CD4-positive, alpha-beta T cell (primary cell): ENCODE results near the gene DMRT3. TPM values are rescaled to one million over a fixed set of nuclear protein-coding genes. Genes with fewer than 3 reads are reported as not detected.

Source experiments
- ATAC-seq: fragments of 200-7000 bp; cut with Tn5 transposase; one replicate; pipeline ENCODE4 v1.10.0; 2022; ENCODE audit warnings: mild to moderate bottlenecking; ENCODE audit not compliant: poor library complexity
- CTCF ChIA-PET: fragments of 350-600 bp; sonication (Branson Sonifier 250); formaldehyde crosslinking; loops from one replicate; lab custom pipeline; 2021; ENCODE audit warnings: antibody characterized with exemption, inconsistent platforms; lab: Charles Lee
- POLR2A ChIA-PET: fragments of 350-600 bp; sonication (Branson Sonifier 250); formaldehyde crosslinking; loops from one replicate; lab custom pipeline; 2021; ENCODE audit warnings: antibody characterized with exemption, inconsistent platforms; lab: Charles Lee
- DNase-seq, 14 experiments: peaks; one replicate each; pipeline ENCODE4 v3.0.0-alpha.2; 2013 to 2020; ENCODE audit warnings: mixed read lengths in 2 of 14
- H3K27ac ChIP-seq, 2 donors: one replicate each; pipeline versions ENCODE4 v1.5.1 to v1.7.0; 2013; ENCODE audit warnings: low read length in 2 of 2, low read depth in 1 of 2, mild to moderate bottlenecking in 1 of 2
- H3K27me3 ChIP-seq, 2 experiments: 1 replicate in 1 of 2; 2 replicates in 1 of 2; pipeline versions ENCODE4 v1.6.1 to v1.7.0; 2013; ENCODE audit warnings: low read length in 2 of 2, control low read depth in 1 of 2, mild to moderate bottlenecking in 1 of 2, moderate library complexity in 1 of 2; ENCODE audit not compliant: insufficient read depth in 2 of 2, control insufficient read depth in 1 of 2
- H3K36me3 ChIP-seq: one replicate; pipeline ENCODE4 v1.6.1; 2013; ENCODE audit warnings: low read length, control low read depth; ENCODE audit not compliant: insufficient read depth
- H3K4me1 ChIP-seq: one replicate; pipeline ENCODE4 v1.6.1; 2013; ENCODE audit warnings: low read length, control low read depth; ENCODE audit not compliant: insufficient read depth
- H3K4me3 ChIP-seq: one replicate; pipeline ENCODE4 v1.5.1; 2013; ENCODE audit warnings: mild to moderate bottlenecking, low read length, moderate library complexity
- H3K9me3 ChIP-seq, 2 experiments: 1 replicate in 1 of 2; 2 replicates in 1 of 2; pipeline versions ENCODE4 v1.6.1 to v1.7.0; 2013; ENCODE audit warnings: low read length in 2 of 2, mild to moderate bottlenecking in 2 of 2, control low read depth in 1 of 2, moderate library complexity in 1 of 2; ENCODE audit not compliant: control insufficient read depth in 1 of 2, insufficient read depth in 1 of 2
- H3K27ac Mint-ChIP-seq: one replicate; pipeline ENCODE4 v1.8.0; 2020; ENCODE audit warnings: mixed read lengths
- H3K27me3 Mint-ChIP-seq: one replicate; pipeline ENCODE4 v1.8.0; 2021; ENCODE audit warnings: mixed read lengths
- H3K36me3 Mint-ChIP-seq: one replicate; pipeline ENCODE4 v1.8.0; 2021; ENCODE audit warnings: low read depth, mixed read lengths
- H3K4me1 Mint-ChIP-seq: one replicate; pipeline ENCODE4 v1.8.0; 2021; ENCODE audit warnings: low read depth, mixed read lengths
- H3K4me3 Mint-ChIP-seq: one replicate; pipeline ENCODE4 v1.8.0; 2020; ENCODE audit warnings: mild to moderate bottlenecking, mixed read lengths
- H3K9me3 Mint-ChIP-seq: one replicate; pipeline ENCODE4 v1.8.0; 2020; ENCODE audit warnings: mixed read lengths
- intact Hi-C, 2 experiments: fragments of 100-400 bp; cut with DNase I in 1 of 2; cut with micrococcal nuclease in 1 of 2; formaldehyde crosslinking; loops; one replicate each; pipeline versions ENCODE4 v1.15.1 to v1.9.0; 2023 to 2025; cut with DNase I, micrococcal nuclease
- total RNA-seq, 174 experiments: library from RNA in 2 of 174; stranded (reverse) in 2 of 174; gene quantifications; one replicate each; pipeline ENCODE4 v1.2.3 and lab custom pipeline; 2021 to 2026
- TF ChIP-seq, protein P1 (sequence below): fragments of 200-600 bp; IDR thresholded peaks from one replicate; pipeline ENCODE4 v1.8.0; 2022; ENCODE audit warnings: antibody characterized with exemption, mild to moderate bottlenecking

DMRT3 gene
- total RNA-seq, 2 experiments from 2014 or later = not detected

DNA sequence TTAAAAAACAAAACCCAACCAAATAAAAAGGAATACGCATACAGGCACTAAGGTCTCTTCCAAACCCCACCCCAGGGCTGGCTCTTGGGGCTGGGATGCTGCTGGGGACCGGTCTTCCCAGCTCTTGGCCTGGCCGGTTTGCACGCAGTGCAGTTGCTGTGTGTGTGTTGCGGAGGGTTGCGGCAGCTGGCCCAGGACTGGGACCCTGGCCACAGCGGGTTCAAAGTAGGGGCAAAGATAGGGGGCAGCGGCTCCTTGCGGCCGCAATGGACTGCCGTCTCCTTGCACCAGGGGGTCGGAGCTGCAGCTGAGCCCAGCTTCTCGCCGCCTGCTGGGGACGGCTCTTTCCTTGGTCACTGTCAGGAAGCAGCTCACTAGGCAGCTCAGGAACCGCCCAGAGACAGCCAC, 5.0 kb downstream of the DMRT3 start:
- Histone ChIP-seq H3K27me3 (peaks cover 56 to 85% of the 10 kb centered on the region in 2 experiments), H3K4me3 (no peak overlapping the region), H3K4me1 (peaks cover 3% of the 10 kb centered on the region), H3K27ac (no peak overlapping the region), H3K9me3 (peaks cover 0 to 11% of the 10 kb centered on the region in 2 experiments), H3K36me3 (no peaks in the 10 kb centered on the region)
- H3K9me3 Mint-ChIP-seq = no peaks in the 10 kb centered on the region
- CTCF ChIA-PET = interaction anchor here (0.9 kb wide), 1 partner anchor 9 kb away, joined by 3 read pairs; no protein-coding TSS in a partner anchor
- no peak overlapping the region for H3K27ac Mint-ChIP-seq
- intact Hi-C loops = no loop called here
- DNase-seq = no peak
- TF ChIP-seq, protein P1, sequence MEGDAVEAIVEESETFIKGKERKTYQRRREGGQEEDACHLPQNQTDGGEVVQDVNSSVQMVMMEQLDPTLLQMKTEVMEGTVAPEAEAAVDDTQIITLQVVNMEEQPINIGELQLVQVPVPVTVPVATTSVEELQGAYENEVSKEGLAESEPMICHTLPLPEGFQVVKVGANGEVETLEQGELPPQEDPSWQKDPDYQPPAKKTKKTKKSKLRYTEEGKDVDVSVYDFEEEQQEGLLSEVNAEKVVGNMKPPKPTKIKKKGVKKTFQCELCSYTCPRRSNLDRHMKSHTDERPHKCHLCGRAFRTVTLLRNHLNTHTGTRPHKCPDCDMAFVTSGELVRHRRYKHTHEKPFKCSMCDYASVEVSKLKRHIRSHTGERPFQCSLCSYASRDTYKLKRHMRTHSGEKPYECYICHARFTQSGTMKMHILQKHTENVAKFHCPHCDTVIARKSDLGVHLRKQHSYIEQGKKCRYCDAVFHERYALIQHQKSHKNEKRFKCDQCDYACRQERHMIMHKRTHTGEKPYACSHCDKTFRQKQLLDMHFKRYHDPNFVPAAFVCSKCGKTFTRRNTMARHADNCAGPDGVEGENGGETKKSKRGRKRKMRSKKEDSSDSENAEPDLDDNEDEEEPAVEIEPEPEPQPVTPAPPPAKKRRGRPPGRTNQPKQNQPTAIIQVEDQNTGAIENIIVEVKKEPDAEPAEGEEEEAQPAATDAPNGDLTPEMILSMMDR = no peak
- H3K36me3 Mint-ChIP-seq = no peaks in the 10 kb centered on the region
- no peaks in the 10 kb centered on the region for H3K4me1 Mint-ChIP-seq
- POLR2A ChIA-PET = interaction anchor here (0.6 kb wide), 1 partner anchor 1922 kb away, joined by 3 read pairs; no protein-coding TSS in a partner anchor
- peaks cover 87% of the 10 kb centered on the region for H3K27me3 Mint-ChIP-seq
- no peak overlapping the region for H3K4me3 Mint-ChIP-seq
- ATAC-seq = no peak

DNA sequence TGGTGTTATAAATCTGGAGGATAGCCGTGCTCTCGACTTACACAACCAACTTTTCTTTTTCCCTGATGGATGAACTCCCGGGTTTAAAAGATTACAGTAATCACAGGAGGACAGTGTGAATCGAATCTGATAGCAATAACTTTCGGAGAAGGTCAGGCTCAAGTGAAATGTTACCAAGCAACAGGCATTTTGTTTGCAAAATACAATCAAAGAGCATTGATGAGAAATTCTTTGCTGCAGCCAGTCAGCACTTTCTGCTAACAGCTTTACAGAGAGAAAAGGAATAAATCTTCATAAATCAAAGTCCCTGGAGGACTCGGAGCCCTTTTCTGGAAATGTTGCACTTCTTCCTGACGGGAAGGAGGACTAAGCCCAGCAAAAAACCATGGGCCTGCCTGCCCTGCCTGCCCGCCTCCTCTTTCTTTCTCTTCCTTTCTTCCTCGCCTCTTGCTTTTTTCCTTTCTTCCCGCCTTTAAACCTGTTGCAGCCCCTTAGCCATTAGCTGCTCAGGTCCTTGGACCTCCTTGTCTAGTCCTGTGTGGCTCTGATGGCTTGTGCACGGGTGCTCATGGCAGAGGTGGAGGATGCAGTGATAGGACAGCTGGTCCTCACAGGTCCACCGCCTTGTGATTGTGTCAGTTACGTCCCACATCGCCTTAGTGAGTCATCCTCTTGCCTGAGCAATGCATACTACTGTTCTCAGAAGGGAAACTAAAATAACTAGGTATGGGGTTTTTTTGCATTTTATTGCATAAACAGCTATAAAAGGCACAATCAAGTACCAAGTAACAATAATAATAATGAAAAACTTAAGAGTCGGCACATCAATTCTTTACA, 6.2 kb downstream of the DMRT3 start:
- ATAC-seq (no peak), DNase-seq (no peak)
- Mint-ChIP-seq H3K4me3 (no peak overlapping the region), H3K9me3 (no peaks in the 10 kb centered on the region), H3K4me1 (no peaks in the 10 kb centered on the region), H3K27ac (no peak overlapping the region), H3K36me3 (no peaks in the 10 kb centered on the region), H3K27me3 (peaks cover 95% of the 10 kb centered on the region)
- ChIA-PET POLR2A (no interaction called here), CTCF (no interaction called here)
- intact Hi-C loops = no loop called here
- H3K27ac ChIP-seq = no peak overlapping the region
- no peaks in the 10 kb centered on the region for H3K4me1 ChIP-seq
- H3K4me3 ChIP-seq = no peak overlapping the region
- H3K27me3 ChIP-seq = peaks cover 53 to 76% of the 10 kb centered on the region in 2 experiments
- TF ChIP-seq, protein P1 = no peak
- H3K36me3 ChIP-seq = no peaks in the 10 kb centered on the region
- H3K9me3 ChIP-seq = peaks cover 0 to 7% of the 10 kb centered on the region in 2 experiments

DNA sequence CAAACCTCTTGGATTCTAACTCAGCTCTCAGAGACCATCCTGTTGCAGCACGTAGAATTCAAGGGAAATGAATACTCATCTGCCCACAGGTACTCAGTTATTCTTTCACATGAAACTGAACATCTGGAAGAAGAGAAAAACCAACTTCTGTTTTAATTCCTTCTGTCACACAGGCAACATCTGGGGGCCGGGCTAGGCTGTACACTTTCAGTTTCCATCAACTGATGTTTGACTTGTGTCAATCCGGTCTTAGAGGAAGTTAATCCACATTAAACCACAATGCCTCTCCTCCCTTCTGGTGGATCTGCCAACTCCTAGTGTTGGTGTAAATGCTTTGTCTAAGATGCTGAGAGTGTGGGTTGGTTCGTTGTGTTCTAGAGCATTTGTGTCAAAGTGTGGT, 17.6 kb downstream of the DMRT3 start:
- TF ChIP-seq, protein P1 = no peak
- intact Hi-C loops = no loop called here
- H3K4me1 Mint-ChIP-seq = peaks cover 2% of the 10 kb centered on the region
- H3K27ac ChIP-seq = no peak overlapping the region
- no peaks in the 10 kb centered on the region for H3K36me3 ChIP-seq
- H3K9me3 ChIP-seq = peaks cover 0 to 12% of the 10 kb centered on the region in 2 experiments
- no peak overlapping the region for H3K4me3 Mint-ChIP-seq
- H3K27ac Mint-ChIP-seq = no peak overlapping the region
- DNase-seq = peak in 1 of 14 experiments; percentile 10
- peaks cover 2% of the 10 kb centered on the region for H3K4me1 ChIP-seq
- H3K36me3 Mint-ChIP-seq = no peaks in the 10 kb centered on the region
- no peak for ATAC-seq
- H3K9me3 Mint-ChIP-seq = no peaks in the 10 kb centered on the region
- H3K27me3 ChIP-seq = no peaks in the 10 kb centered on the region
- H3K27me3 Mint-ChIP-seq = peaks cover 36% of the 10 kb centered on the region
- ChIA-PET POLR2A (no interaction called here), CTCF (no interaction called here)
- no peak overlapping the region for H3K4me3 ChIP-seq
